GM21360 (cell line): ENCODE data around the gene UGT1A9.
"Not testable (repeated sequence)": the region's sequence is repeated elsewhere in the genome, so short reads cannot be mapped to it uniquely, and the experiment has no call there.

Experiments
- ATAC-seq: cut with Tn5 transposase; IDR thresholded peaks from one replicate; pipeline ENCODE4 v1.9.1; 2021; ENCODE audit warnings: mild to moderate bottlenecking, moderate library complexity; ENCODE audit not compliant: unreplicated experiment

Gene UGT1A9

DNA sequence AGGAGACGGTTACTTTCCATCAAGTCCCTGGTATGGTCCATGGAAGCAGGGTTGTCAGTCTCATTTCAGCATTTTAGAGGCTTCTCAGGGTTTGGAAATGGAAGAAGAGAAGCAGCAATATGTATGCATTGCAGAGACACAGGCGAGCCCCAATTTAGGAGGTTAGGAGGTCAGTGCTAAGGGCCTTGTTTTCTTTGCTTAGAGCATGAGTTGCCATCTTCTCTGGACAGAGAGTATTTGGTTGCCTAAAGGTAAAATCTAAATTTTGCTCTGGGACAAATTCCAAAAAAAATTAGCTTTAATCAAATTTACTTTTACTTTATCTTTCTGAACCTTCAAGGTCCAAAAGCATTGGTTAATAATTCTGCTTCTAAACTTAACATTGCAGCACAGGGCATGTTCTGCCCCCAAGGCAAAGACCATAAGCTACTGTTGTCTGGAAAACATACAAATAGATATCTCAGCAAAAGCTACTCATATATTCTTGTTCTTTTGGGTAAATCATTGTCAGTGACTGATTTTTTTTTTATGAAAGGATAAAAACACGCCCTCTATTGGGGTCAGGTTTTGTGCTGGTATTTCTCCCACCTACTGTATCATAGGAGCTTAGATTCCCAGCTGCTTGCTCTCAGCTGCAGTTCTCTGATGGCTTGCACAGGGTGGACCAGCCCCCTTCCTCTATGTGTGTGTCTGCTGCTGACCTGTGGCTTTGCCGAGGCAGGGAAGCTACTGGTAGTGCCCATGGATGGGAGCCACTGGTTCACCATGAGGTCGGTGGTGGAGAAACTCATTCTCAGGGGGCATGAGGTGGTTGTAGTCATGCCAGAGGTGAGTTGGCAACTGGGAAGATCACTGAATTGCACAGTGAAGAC lies at the start of gene UGT1A9:
TSS of gene UGT1A9 (plus strand) at position 609 of the 872 bp plus-strand sequence. CDS start at position 646, 37 bp downstream.
- ATAC-seq, result no peak

DNA sequence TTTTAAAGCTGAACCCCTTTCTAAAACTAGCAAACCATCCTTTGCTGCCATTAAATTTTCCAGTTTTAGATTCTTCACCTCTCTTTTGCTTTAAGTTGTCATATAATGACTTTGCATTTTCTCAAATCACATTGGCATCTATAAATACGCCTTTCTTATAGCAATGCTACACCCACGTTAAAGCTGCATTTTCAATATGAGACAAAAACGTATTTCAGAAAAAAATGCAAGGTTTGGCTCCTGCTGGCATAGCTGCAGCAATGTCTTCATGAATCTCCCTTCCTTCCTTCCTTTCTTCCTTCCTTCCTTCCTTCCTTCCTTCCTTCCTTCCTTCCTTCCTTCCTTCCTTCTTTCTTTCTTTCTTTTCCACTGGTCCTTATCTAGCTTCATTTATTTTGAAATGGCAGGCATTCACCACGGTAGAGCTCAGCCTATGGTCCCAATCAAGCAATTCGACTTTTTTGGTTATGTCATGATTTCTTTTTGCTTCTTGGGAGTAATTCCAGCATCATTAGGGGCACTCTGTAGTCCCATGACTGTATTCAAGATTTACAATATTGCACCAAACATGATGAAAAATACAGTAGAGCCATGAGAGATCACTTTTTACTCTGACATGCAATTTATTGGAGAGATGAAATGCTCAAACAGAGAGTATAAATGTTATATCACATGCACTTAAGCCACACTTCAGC lies 44.2 kb upstream of the UGT1A9 start:
- no peak for ATAC-seq

DNA sequence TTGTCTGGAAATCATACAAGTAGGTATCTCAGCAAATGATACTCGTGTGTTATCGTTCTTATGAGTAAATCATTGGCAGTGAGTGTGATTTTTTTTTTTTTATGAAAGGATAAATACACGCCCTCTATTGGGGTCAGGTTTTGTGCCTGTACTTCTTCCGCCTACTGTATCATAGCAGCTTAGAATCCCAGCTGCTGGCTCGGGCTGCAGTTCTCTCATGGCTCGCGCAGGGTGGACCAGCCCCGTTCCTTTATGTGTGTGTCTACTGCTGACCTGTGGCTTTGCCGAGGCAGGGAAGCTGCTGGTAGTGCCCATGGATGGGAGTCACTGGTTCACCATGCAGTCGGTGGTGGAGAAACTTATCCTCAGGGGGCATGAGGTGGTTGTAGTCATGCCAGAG lies 35.4 kb upstream of the UGT1A9 start, which contains the start of gene UGT1A10:
TSS of gene UGT1A10 (plus strand) at position 143 of the 400 bp plus-strand sequence. CDS start at position 218, 75 bp downstream.
- ATAC-seq, result not testable (repeated sequence)

DNA sequence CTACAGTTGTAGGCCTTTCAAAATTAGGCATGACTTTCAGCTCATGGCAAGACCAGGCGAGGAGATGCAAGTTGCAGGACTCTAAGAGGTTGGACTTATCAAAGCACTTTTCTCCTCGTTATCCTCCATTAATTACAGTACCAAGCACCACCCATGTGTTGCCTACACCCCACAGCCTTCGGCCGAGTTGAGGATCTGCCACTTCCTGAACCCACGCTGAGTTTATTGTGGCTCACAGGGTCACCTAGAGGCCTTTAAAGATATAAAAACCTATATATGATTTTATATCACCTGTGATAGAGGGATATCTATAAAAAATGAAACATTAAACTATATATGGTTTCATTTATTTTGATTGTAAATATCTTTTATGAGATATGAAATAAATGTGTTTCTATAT lies 32.9 kb upstream of the UGT1A9 start:
- ATAC-seq, result no peak

DNA sequence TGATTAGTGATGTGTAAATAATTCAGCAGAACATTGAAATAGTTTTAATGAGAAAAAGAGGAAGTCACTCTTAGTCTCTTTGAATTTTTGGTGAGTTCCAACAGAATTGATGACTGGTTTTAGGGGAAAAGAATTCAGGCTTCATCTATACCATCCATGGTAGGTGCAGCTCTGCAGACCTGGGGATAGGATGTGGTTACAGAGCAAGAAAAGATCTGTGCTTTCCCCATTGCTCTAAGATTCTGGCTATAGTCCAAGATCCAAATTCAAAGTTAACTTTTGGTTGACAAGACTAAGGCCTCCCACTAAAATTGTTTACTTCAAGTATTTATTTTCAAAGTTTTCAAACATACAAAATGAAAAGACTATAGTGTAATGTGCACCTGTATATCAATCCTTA lies 31.8 kb upstream of the UGT1A9 start:
- no peak for ATAC-seq

DNA sequence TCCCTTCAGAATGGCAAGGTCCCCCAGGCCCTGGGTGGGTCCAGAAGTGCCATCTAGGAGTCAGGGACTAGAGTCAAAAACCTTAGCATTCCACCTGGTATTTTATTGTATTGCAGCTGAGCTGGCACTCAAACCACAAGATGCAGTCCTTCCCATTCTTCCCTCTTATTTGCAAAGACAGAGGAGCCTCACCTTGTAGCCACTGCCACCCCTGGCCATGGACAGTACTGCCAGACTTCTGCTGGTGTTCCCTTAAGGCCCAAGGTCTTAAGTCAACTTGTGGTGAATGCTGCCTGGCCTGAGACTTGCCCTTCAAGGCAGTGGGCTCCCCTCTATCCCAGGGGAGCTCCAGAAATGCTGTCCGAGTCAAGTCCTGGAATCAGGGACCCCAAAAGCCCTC lies 28.6 kb upstream of the UGT1A9 start:
- no peak for ATAC-seq

DNA sequence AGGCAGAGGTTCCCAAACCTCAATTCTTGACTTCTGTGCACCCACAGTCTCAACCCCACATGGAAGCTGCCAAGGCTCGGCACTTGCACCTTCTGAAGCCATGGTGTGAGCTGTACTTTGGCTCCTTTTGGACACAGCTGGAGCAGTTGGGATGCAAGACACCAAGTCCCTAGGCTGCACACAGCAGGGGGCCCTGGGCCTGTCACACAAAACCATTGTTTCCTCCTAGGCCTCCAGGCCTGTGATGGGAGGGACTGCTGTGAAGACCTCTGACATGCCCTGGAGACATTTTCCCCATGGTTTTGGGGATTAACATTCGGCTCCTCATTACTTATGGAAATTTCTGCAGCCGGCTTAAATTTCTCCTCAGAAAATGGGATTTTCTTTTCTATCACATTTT lies 25.7 kb upstream of the UGT1A9 start:
- ATAC-seq, result not testable (repeated sequence)

DNA sequence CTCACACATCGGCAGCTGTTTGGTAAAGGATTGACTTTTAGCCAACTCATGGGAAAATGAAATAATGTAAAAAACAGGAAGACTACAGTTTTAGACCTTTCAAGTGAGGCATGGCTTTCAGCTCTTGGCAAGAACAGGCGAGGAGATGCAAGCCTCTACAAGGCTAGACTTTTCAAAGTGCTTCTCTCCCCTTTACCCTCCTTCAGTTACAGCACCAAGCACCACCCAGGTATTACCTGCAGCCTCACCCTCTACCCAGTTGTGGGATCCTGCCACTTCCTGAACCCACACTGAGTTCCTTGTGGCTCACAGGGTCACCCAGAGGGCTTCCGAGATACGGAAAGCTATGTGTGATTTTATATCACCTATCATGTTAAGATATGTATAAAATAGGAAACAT lies 20.7 kb upstream of the UGT1A9 start:
- no peak for ATAC-seq

DNA sequence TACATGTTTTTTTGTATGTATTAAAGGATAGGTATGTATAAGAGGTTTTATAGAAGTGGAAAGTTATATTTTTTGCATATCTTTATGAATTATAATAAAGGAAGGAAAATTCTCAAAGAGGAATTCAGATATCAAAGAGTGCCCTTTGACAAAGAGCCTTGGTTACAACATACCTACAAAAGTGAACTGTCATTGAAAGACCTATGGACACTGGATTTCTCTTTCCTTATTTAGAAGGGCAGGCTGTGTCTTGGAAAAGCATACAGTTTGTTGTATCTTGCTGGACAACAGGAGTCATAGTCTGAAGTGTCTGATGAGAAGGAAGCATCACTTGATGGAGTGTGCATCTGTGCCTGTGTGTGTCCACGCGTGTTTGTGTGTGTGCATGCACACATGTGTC lies 20.3 kb upstream of the UGT1A9 start:
- no peak for ATAC-seq

DNA sequence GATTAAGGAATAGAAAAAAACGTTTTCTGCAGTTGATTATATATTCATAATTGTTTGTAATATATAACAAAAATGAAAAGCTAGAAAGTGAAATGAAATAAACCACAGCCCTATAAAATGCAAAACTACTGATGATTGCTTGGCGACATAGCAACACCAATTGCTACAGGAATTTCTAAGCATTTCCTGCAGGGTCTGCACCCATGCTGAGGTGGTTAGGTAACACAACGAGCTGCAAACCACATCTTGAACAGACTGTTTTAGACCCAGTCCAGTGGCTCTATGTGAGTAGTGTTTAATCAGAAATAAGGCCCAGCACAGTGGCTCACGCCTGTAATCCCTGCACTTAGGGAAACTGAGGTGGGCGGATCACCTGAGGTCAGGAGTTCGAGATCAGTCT lies 17.2 kb upstream of the UGT1A9 start:
- no peak for ATAC-seq

DNA sequence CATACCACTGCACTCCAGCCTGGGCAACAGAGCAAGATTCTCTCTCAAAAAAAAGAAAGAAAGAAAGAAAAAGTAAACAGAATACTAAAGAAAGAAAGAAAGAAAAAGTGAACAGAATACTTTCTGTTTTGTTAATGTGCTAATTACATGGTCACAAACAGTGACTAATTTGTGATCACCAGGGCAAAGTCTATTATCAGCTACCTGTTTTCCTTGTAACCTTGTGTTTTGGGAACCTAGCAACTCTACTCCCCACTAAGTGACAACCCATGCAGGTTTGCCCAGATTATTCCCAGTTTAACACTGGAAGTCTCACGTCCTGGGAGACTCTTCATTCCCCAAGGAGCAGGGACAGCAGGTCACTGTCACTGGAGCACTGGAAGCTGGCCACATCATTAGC lies 16.7 kb upstream of the UGT1A9 start:
- no peak for ATAC-seq

DNA sequence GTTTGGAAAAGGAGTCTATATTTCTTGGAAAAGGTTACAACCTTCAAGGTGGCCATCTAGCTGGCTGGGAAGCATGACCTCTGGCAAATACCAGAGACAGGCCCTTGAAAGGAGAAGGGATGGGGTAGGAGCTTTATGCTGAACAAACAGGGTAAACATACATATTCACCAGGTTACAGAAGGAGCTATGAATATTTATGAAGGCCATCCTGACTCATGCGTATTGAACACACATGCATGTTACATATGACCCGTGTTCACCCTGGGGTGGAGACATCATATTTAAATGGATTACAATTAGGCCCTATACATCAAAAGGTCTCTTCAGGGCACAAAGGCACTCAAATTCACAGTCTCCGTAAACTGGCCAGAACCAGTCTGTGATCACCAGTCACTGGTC lies 15.8 kb upstream of the UGT1A9 start:
- ATAC-seq, result not testable (repeated sequence)

DNA sequence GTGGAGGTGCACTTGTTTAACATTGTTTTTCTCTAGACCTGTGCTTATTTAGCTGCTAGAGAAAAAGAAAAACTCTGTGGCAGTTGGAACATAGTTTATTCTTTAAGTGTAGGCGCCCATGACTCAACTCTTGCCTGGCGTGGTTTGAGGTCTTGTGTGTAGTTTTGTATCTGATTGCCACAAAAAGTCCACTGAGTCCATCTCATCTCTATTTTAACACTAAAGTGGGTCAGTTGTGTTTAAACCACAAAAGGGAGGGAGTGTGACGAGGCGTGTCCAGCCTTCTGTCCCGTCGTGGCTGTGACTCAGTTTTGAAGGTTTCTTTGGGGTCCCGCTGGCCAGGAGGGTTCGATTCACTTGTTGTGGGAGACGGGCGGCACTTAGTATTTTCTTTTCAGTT lies 15.3 kb upstream of the UGT1A9 start:
- ATAC-seq, result no peak

DNA sequence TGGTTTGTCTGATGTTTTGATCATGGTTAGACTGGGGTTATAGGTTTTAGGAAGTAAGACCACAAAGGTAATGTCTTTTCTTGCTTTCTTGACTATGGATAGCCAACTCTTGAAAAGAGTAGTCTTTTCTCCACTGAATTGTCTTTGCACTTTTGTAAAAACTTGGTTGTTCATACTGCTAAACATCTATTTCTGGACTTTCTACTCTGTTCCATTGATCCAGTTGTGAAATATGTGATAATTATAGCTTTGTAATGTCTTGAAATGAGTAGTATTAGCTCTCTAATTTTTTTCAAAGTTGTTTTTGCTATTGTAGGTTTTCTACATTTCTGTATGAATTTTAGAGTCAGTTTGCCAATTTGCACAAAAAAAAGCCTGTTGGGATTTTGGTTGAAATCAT lies 13.1 kb upstream of the UGT1A9 start:
- ATAC-seq, result no peak

DNA sequence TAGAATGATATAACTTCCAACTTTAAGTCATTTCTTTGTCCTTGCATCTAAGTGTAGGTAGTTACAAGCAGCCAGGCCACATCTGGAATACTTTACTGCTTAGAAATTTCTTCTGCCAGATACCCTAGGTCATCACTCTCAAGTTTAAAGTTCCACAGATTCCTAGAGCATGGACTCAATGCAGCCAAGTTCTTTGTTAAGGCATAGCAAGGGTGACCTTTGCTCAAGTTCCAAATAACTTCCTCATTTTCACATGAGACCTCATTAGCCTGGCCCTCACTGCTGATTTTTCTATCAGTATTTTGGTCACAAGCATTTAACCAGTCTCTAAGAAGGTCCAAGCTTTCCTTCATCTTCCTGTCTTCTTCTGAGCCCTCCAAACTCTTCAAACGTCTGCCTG lies 7.8 kb upstream of the UGT1A9 start:
- ATAC-seq, result no peak

DNA sequence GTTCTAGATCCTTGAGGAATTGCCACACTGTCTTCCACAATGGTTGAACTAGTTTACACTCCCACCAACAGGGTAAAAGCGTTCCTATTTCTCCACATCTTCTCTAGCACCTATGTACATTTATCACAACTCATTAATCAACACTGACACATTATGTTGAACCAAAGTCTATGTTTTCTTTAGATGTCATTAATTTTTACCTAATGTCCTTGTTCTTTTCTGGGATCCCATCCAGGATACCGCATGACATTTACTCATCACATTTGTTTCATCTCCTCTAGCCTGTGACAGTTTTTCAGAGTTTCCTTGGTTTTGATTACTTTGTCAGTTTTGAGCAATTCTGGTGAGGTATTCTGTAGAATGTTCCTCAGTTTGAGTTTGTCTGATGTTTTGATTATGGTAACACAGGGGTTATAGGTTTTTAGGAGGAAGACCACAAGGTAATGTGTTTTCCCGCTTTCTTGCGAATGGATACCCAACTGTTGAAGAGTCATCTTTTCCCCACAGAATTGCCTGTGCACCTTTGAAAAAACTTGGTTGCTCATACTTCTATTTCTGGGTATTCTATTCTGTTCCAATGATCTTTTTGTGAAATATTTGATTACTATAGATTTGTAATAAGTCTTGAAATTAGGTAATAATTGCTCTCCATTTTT lies 3.0 kb upstream of the UGT1A9 start:
- ATAC-seq, result no peak

DNA sequence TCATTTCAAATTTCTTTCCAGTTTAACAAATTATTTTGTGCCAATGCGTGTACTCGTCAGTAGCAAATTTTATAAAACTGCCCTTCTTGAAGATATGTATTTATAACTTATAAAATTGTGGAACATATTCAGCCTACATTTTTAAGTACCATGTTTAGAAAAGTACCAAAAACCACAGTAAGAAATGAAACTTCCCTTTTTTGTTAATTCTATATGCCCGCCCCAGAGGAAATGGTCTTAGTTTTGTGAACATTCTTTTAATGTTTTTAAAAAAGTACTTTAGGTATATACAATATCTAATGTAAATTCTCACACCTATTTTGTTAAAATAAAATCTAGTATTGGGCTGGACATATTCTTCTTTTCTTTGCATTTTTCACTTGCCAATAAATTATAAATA lies 1.2 kb downstream of the UGT1A9 start:
- no peak for ATAC-seq

DNA sequence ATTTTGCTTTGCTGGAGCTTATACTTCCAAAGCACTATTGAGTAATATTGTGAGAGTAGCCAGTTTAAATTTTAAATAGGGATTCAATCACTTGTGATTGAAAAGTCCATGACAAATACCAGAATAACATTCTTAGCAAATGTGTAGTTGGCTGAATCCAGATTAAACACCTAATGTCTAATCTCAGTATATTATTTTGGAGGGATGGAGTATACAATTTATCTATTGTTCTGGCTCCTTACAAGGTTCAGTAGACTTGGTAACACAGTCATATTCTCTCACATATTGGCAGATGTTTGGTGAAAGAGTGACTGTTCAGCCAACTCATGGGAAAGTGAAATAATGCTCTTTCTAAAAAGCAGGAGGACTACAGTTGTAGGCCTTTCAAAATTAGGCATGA lies 2.2 kb downstream of the UGT1A9 start:
- ATAC-seq, result no peak

DNA sequence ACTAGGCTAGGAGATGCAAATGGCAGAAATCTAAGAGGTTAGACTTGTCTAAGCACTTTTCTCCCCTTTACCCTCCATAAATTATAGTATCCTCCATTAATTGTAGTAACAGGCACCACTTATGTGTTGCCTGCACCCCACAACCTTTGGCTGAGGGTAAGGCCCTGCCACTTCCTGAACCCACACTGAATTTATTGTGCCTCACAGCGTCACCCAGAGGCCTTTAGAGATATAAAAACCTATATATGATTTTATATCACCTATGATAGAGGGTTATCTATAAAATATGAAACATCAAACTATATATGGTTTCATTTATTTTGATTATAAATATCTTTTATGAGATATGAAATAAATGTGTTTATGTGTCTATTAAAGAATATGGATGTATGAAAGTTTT lies 2.6 kb downstream of the UGT1A9 start:
- no peak for ATAC-seq

DNA sequence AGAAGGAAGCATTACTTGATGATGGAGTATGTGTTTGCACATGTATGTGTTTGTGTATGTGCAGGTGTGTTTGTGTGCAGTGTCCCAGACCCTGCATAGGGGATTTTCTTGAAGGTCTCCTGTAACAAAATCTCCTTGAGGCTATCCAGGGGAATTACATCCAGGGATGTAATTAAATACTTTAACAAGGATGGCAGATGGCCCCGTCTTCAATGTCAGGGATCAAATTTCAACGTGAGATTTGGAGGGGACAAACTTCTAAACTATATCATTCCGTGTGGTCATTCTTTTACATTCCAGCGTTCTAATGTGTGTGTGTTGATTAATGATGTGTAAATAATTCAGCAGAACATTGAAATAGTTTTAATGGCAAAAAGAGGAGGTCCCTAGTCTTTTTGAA lies 3.3 kb downstream of the UGT1A9 start:
- ATAC-seq, result no peak

DNA sequence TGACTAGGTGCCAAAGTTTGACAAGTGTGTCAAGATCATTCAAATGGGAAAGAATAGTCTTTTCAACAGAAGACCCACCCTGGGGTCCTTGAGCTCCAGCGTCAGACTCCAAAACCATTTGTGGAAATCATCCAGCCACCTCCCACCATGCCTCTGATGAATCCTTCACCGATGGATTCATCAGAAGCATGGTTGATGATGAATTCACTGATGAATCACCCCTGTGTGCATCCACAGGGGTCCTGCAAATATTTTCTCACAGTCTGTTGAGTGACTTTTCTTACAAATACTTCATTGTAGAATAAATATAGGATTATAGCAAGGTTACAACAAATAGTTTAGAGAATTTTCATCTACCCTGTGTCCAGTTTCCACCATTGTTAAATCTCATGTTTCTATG lies 4.3 kb downstream of the UGT1A9 start:
- ATAC-seq, result no peak

DNA sequence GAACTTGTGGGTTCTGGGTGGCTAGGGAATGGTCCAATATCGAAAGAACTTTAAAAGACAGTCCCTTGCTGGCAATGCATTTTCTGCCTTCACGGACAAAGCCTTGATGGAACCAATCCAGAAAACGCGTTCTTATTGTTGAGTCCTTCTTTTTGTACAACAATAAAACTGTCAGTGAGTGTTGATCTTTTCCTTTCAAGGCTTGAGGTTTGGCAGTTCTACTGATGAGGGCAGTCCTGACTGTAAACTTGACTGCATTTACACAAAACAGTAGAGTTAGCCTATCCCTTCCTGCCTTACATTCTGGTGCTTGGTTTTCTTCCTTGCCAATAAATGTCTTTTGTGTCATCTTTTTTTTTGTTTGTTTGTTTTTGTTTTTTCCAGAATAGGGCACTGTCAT lies 7.5 kb downstream of the UGT1A9 start:
- ATAC-seq, result no peak
